RPMI7951 (cell line): ENCODE results near the gene AP3D1. TPM values are rescaled to one million over a fixed set of nuclear protein-coding genes. Genes with fewer than 3 reads are reported as not detected.
"Not testable (repeated sequence)": the region's sequence is repeated elsewhere in the genome, so short reads cannot be mapped to it uniquely, and the experiment has no call there.

Experiments
- DNase-seq: peaks from one replicate; pipeline ENCODE4 v3.0.0-alpha.2; 2012; ENCODE audit warnings: low read depth
- total RNA-seq: library from RNA; depleted of rRNA; stranded (reverse); fragments of >200 nt; shearing (Covaris generic); gene quantifications from 2 replicates; pipeline ENCODE4 v1.2.3, GENCODE V29; 2014

The AP3D1 gene
- total RNA-seq, 1 experiment from 2014 or later = 50.0 TPM

- no peak for DNase-seq
Measured at GRCh38 chr19:2110822-2111221, 40.5 kb downstream of the AP3D1 start.

DNA sequence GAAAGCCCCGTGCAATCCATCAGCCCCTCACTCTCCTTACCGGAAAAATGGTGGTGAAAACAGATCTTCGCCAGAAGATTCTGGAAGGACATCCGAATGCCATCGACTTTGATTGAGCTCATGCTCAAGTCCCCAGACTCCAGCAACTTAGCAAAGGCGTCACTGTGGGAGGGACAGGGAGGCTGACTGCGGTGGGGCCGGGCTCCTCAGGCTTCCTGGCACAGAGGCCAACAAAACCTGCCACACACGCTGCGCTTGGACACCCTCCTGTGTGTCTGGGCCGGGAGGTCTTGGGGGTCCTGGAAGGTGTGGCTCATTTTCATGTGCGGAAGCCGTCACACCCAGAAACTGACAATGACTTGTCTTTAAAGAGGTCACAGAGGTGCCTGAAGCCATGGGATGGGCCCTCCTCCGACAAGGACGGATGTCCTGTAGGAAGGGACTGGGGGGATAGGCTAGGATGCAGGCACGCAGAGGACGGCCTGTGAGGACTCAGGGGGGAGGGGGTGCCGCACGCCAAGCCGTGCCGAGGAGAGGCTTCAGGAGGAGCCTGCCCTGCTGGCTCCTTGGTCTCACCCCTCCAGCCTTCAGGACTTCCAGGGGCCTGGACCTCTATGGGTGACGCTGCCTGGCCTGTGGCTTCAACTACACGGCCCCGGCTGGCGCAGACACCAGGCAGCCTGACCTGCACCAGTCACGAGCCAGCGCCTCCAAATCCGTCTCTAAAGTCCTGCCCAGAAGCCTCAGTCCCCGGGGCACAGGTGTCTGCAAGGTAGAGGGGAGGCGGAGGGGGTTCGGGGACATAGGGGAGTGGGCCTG is 42.1 kb downstream of the AP3D1 start:
- DNase-seq = no peak

- no peak for DNase-seq
Measured at GRCh38 chr19:2108251-2109016, 42.9 kb downstream of the AP3D1 start.

GRCh38 chr19:2103045-2103707 is 48.2 kb downstream of the AP3D1 start:
- DNase-seq = no peak

- no peak for DNase-seq
Measured at GRCh38 chr19:2101417-2102335, 49.7 kb downstream of the AP3D1 start.

DNA sequence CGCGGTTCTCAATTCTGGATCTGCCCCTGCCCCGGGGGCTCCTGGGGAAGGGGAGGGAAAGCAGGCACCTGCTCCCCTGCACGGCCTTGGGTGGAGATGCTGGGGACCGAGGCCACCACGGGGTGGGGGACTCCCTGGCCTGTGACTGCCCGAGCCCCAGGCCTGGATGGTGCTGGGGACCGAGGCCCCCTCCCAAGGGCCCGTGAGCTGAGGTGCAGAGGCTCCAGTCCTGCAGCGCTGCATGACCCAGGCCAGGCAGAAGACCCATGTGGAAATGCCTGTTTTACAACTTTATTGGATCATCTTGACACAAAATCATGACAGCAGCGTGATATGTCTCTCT is 50.7 kb downstream of the AP3D1 start:
- no peak for DNase-seq

- DNase-seq = no peak
Measured at GRCh38 chr19:2099937-2100718, 51.2 kb downstream of the AP3D1 start.

DNA sequence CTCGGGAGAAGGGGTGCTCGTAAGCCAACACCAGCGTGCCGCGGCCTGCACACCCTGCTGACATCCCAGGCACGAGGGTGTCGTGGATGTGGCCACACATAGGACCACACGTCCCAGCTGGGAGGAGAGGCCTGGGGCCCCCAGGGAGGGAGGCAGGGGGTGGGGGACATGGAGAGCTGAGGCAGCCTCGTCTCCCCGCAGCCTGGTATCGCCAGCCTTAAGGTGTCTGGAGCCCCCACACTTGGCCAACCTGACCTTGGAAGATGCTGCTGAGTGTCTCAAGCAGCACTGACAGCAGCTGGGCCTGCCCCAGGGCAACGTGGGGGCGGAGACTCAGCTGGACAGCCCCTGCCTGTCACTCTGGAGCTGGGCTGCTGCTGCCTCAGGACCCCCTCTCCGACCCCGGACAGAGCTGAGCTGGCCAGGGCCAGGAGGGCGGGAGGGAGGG is 52.3 kb downstream of the AP3D1 start:
- DNase-seq = no peak

DNA sequence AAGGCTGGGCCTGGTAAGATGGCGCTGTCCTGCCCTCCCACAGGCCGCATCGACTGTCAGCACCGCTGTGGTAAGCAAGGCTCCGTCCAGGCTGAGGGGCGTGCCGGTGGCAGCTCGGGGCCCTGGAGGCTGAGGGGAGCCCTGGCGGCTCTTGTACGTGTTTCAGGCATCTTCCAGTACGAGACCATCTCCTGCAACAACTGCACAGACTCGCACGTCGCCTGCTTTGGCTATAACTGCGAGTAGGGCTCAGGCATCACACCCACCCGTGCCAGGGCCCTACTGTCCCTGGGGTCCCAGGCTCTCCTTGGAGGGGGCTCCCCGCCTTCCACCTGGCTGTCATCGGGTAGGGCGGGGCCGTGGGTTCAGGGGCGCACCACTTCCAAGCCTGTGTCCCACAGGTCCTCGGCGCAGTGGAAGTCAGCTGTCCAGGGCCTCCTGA is 53.5 kb downstream of the AP3D1 start:
- no peak for DNase-seq

DNA sequence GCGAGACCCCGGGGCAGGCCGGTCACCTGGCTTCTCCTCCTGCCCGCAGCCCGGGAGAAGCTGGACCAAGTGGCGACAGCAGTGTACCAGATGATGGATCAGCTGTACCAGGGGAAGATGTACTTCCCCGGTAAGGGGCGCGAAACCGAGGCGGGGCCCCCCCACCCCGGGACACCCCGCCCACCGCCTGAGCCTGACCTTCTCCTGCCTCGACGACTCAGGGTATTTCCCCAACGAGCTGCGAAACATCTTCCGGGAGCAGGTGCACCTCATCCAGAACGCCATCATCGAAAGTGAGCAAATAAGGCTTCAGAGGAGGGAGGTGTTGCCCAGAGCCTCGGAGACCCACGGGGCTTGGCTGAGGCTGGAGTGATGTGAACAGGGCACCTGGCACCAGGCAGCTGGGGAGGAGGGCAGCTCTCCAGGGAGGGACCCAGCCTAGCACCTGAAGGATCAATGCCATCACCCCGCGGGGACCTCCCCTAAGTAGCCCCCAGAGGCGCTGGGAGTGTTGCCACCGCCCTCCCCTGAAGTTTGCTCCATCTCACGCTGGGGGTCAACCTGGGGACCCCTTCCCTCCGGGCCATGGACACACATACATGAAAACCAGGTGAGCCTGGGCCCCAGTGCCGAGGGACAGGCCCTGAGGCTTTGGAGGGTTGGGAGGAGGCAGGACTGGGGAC is 54.0 kb downstream of the AP3D1 start:
- no peak for DNase-seq

DNA sequence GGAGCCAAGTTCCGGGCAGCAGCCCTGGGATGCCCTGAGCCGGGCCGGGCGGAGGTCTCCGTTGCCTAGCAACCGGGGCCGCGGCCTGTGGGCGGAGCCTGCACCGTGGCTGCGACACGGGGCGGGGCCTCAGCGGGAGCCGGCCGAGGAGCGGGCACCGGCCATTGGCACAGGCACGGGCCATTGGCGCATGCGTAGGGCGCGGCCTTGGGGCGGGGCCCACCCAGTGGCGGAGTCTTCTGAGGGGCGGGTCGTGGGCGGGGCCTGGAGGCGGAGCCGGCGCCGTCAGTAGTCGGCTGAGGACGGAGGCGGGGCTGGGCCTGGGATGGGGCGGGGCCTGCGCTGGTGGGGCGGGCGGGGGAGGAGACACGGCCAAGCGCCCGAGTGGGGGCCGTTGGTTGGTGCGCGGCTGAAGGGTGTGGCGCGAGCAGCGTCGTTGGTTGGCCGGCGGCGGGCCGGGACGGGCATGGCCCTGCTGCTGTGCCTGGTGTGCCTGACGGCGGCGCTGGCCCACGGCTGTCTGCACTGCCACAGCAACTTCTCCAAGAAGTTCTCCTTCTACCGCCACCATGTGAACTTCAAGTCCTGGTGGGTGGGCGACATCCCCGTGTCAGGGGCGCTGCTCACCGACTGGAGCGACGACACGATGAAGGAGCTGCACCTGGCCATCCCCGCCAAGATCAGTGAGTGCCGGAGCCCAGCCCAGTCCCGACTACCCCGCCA is 54.7 kb downstream of the AP3D1 start, which contains the start of gene IZUMO4:
Gene IZUMO4, plus strand, starts transcription at position 436 of the 723 bp plus-strand sequence. Its CDS starts 31 bp downstream, at position 467.
- DNase-seq = peak; percentile 90

GRCh38 chr19:2096034-2096479 is 55.3 kb downstream of the AP3D1 start, which contains the start of gene MOB3A:
TSS of gene MOB3A (minus strand) at chr19:2096326. CDS start at chr19:2078560, 17,766 bp downstream.
- peak; percentile 93 for DNase-seq

- not testable (repeated sequence) for DNase-seq
Measured at GRCh38 chr19:2091926-2092525, 59.3 kb downstream of the AP3D1 start.

DNA sequence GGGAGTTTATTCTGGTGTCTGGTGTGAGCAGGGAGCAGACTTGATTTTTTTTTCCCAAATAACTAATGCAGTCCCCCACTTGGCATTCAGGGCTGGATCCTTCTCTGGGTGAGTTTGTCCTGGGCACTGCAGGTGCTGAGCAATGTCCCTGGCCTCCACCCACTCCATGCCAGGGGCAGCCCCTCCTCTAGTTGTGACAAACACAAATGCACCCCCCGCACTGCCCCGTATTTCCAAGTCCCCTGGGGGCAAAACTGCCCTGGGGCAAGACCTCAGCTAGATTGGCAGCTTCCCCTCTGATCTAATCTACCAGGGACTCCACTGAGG is 61.7 kb downstream of the AP3D1 start:
- no peak for DNase-seq

DNA sequence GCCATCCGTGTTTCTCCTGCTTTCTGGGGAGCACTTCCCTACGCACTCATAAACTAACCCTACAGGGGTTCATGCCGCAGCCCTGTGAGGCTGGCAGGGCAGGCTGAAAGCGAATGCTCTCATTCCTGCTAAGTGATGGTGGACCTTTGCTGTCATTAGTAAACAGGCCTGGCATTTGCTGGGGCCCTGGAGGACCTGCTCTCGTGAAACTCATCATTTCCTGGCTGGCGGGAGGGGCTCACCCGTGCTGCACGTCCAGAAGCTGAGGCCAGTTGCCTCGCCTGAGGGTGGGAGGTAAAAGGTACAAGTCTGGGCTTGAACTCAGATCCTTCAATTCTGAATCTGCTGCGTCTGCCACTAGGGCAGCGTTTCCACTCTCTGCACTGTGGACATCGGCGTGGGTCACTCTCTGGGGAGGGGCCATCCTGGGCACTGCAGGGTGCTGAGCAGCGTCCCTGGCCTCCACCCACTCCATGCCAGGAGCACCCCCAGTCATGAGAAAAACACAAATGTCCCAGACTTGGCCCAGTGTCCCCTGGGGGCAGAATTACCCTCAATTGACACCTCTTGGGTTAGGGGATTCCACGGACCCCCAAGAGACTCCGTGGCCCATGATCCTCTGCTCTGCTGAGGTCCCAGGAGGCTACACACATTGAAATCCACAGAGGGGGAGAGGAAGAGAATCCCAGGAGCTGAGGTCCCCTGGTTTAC is 62.2 kb downstream of the AP3D1 start:
- no peak for DNase-seq

GRCh38 chr19:2087621-2088100 is 63.7 kb downstream of the AP3D1 start:
- DNase-seq = no peak

DNA sequence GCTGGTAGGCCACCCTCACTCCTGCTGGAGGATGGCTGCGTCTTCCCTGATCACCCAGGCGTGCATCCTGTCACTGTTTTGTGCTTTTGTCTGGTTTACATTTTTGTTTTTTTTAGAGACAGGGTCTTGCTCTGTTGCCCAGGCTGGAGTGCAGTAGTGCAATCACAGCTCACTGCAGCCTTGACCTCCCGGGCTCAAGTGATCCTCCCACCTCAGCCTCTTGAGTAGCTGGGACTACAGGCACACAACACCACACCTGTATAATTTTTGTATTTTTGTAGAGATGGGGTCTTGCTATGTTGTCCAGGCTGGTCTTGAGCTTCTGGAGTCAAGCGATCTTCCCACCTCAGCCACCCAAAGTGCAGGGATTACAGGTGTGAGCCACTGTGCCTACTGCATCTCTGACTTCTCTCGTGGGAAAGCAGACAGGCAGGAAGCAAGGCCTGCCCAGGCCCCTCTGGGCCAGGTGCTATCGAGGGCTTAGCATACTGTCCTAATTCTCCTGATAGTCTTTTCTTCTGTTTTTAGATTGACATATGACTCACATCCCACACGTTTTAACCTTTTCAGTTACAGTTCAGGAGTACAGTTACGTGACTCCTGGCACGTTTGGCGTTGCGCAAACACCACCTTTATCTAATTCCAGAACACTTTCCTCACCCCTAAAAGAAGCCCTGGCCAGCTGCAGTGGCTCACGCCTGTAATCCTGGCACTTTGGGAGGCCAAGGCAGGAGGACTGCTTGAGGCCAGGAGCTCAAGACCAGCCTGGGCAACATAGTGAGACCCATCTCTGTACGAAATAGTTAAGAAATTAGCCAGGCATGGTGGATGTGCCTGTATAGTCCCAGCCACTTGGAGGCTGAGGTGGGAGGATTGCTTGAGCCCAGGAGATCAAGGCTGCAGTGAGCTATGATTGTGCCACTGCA is 64.4 kb downstream of the AP3D1 start:
- DNase-seq = peak; percentile 54
